Measurements from ENCODE around the gene HTT-AS. TPM values are rescaled to one million over a fixed set of nuclear protein-coding genes. Genes with fewer than 3 reads are reported as not detected.

HTT-AS gene
- total RNA-seq = not detected
- long read RNA-seq = 0 reads

DNA sequence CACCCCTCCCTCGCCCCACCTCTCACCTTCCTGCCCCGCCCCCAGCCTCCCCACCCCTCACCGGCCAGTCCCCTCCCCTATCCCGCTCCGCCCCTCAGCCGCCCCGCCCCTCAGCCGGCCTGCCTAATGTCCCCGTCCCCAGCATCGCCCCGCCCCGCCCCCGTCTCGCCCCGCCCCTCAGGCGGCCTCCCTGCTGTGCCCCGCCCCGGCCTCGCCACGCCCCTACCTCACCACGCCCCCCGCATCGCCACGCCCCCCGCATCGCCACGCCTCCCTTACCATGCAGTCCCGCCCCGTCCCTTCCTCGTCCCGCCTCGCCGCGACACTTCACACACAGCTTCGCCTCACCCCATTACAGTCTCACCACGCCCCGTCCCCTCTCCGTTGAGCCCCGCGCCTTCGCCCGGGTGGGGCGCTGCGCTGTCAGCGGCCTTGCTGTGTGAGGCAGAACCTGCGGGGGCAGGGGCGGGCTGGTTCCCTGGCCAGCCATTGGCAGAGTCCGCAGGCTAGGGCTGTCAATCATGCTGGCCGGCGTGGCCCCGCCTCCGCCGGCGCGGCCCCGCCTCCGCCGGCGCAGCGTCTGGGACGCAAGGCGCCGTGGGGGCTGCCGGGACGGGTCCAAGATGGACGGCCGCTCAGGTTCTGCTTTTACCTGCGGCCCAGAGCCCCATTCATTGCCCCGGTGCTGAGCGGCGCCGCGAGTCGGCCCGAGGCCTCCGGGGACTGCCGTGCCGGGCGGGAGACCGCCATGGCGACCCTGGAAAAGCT, at the start of gene HTT-AS, which contains the start of gene HTT:
Gene HTT-AS (minus strand): TSS at position 461 of the 768 bp plus-strand sequence.
Gene HTT (plus strand): TSS at position 604 of the 768 bp plus-strand sequence. CDS start 145 bp downstream, at position 749.
- H3K9me3 ChIP-seq = no peaks in the 10 kb centered on the region

DNA sequence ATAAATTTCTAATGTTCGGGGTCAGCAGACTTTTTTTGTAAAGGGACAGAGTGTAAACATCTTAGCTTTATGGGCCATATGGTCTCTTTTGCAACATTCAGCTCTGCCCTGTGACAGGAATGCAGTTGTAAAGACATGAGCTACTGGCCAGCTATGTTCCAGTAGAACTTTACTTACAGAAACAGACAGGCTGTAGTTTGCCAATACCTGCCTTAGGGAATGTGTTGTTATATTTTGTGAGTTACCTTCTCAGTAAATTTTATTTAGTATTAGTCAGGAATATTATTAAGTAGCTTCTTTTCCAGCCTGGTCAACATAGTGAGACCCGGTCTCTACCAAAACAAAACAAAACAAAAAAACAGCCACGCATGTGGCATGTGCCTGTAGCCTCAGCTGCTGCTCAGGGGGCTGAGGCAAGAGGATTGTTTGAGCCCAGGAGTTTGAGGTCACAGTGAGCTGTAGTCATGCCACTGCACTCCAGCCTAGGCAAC, 48.9 kb upstream of the HTT-AS start:
- no peaks in the 10 kb centered on the region for H3K27me3 ChIP-seq
- H3K27ac ChIP-seq = peak overlapping the region; percentile 78
- DNase-seq = no peak
- no peaks in the 10 kb centered on the region for H3K9me3 ChIP-seq
- H3K4me1 ChIP-seq = peaks cover 15% of the 10 kb centered on the region
- intact Hi-C loops (cut with DNase I) = no loop called here
- peaks cover 65% of the 10 kb centered on the region for H3K36me3 ChIP-seq
- H3K4me3 ChIP-seq = no peak overlapping the region
- TF ChIP-seq, protein P1, sequence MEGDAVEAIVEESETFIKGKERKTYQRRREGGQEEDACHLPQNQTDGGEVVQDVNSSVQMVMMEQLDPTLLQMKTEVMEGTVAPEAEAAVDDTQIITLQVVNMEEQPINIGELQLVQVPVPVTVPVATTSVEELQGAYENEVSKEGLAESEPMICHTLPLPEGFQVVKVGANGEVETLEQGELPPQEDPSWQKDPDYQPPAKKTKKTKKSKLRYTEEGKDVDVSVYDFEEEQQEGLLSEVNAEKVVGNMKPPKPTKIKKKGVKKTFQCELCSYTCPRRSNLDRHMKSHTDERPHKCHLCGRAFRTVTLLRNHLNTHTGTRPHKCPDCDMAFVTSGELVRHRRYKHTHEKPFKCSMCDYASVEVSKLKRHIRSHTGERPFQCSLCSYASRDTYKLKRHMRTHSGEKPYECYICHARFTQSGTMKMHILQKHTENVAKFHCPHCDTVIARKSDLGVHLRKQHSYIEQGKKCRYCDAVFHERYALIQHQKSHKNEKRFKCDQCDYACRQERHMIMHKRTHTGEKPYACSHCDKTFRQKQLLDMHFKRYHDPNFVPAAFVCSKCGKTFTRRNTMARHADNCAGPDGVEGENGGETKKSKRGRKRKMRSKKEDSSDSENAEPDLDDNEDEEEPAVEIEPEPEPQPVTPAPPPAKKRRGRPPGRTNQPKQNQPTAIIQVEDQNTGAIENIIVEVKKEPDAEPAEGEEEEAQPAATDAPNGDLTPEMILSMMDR (IDR thresholded peaks at IDR 0.05) = no peak
- ATAC-seq = no peak

More for the DNA sequence above, at the start of gene HTT-AS, which contains the start of gene HTT:
- TF ChIP-seq, protein P1 (IDR thresholded peaks at IDR 0.05) = peak; percentile 14
- H3K4me3 ChIP-seq = peak within 1 kb of the TSS; percentile 81
- peak within 1 kb of the TSS; percentile 86 for H3K27ac ChIP-seq
- H3K4me1 ChIP-seq = peaks cover 20% of the 10 kb centered on the region
- DNase-seq = peak; percentile 99
- no peaks in the 10 kb centered on the region for H3K36me3 ChIP-seq
- intact Hi-C loops (cut with DNase I) = loop anchor here (10.0 kb wide), 1 partner anchor 211 kb away; no protein-coding TSS in a partner anchor
- peak; percentile 94 for ATAC-seq
- H3K27me3 ChIP-seq = no peaks in the 10 kb centered on the region

DNA sequence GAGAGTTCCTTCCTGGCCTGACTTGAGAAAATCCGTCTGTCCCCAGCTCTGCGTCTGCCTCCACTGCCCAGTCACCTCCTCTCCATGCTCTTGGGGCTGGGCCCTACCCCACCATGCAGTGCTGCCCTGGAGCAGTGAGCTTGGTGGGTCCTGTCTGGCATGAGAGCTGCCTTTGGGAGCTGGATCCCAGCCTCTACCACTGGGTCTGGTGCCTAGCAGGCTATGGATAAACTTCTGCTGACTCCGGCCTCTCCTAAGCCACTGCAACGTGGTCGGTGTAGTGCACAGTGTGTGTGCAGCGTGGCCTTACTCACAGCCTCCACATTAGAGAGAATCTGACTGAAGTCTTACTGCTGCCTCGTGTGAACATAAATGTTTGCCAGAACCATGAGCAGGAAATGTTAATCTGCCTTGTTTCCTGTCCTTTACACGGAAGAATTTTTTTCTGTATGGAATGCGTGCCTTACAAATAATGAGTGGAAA, 47.8 kb upstream of the HTT-AS start:
- Histone ChIP-seq H3K36me3 (peaks cover 62% of the 10 kb centered on the region), H3K4me3 (no peak overlapping the region), H3K4me1 (peaks cover 15% of the 10 kb centered on the region), H3K9me3 (no peaks in the 10 kb centered on the region), H3K27me3 (no peaks in the 10 kb centered on the region), H3K27ac (peak overlapping the region; percentile 78)
- TF ChIP-seq, protein P1 (IDR thresholded peaks at IDR 0.05) = no peak
- intact Hi-C loops (cut with DNase I) = no loop called here
- DNase-seq (no peak), ATAC-seq (peak; percentile 67)

DNA sequence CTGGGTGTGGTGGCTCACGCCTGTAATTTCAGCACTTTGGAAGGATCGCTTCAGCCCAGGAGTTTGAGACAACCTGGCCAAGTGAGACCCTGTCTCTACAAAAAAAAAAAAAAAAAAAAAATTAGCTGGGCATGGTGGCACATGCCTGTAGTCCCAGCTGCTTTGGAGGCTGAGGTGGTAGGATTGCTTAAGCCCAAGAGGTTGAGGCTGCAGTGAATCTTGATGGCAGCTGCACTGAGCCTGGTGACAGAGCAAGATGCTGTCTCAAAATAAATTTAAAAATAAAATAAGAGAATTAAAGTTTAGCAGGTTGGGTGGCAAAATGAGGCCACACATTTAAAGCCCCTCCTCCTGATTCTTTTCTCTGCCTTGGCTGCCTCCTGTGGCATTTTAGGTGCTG, 47.3 kb upstream of the HTT-AS start:
- H3K4me3 ChIP-seq = no peak overlapping the region
- ATAC-seq = no peak
- H3K36me3 ChIP-seq = peaks cover 62% of the 10 kb centered on the region
- DNase-seq = no peak
- intact Hi-C loops (cut with DNase I) = no loop called here
- no peaks in the 10 kb centered on the region for H3K9me3 ChIP-seq
- no peaks in the 10 kb centered on the region for H3K27me3 ChIP-seq
- peak overlapping the region; percentile 78 for H3K27ac ChIP-seq
- TF ChIP-seq, protein P1 (IDR thresholded peaks at IDR 0.05) = no peak
- peaks cover 15% of the 10 kb centered on the region for H3K4me1 ChIP-seq

DNA sequence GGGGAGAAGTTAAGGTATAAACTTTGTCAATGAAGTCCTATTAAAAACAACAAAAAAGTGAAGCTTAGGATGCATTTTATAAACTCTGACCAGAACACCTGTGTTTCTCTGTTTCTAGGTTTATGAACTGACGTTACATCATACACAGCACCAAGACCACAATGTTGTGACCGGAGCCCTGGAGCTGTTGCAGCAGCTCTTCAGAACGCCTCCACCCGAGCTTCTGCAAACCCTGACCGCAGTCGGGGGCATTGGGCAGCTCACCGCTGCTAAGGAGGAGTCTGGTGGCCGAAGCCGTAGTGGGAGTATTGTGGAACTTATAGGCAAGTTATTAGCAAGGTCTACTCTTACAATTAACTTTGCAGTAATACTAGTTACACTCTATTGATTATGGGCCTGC, 46.8 kb upstream of the HTT-AS start:
- Histone ChIP-seq H3K4me3 (no peak overlapping the region), H3K27me3 (no peaks in the 10 kb centered on the region), H3K36me3 (peaks cover 62% of the 10 kb centered on the region), H3K9me3 (no peaks in the 10 kb centered on the region), H3K4me1 (peaks cover 15% of the 10 kb centered on the region), H3K27ac (peak overlapping the region; percentile 78)
- ATAC-seq = no peak
- intact Hi-C loops (cut with DNase I) = no loop called here
- TF ChIP-seq, protein P1 (IDR thresholded peaks at IDR 0.05) = no peak
- DNase-seq = no peak
